Sigmoid colon (tissue), 7 donors: Measurements from ENCODE around the gene ANKH. TPM values are rescaled to one million over a fixed set of nuclear protein-coding genes. Genes with fewer than 3 reads are reported as not detected.
A peak's percentile ranks its signal among the peaks of the same experiment; 100 is the strongest.

Experiments
- DNase-seq: peaks from one replicate; pipeline ENCODE4 v3.0.0-alpha.2; 2019
- H3K27ac ChIP-seq, 4 donors: fragments of 200-600 bp; sonication (generic); one replicate each; pipeline ENCODE4 v1.5.1; 2016 to 2019; ENCODE audit warnings: mild to moderate bottlenecking in 1 of 4
- H3K27me3 ChIP-seq, 3 donors: fragments of 200-600 bp; sonication (generic); one replicate each; pipeline ENCODE4 v1.5.1; 2019; ENCODE audit warnings: mild to moderate bottlenecking in 1 of 3
- H3K36me3 ChIP-seq, 4 donors: fragments of 200-600 bp; sonication (generic); one replicate each; pipeline ENCODE4 v1.5.1; 2016 to 2019
- H3K4me1 ChIP-seq, 4 donors: fragments of 200-600 bp; sonication (generic); one replicate each; pipeline ENCODE4 v1.5.1; 2017 to 2019
- H3K4me3 ChIP-seq, 4 donors: fragments of 200-600 bp; sonication (generic); one replicate each; pipeline ENCODE4 v1.5.1; 2017 to 2019; ENCODE audit warnings: mild to moderate bottlenecking in 2 of 4, moderate library complexity in 1 of 4
- H3K9me3 ChIP-seq, 4 donors: fragments of 200-600 bp in 3 of 4; sonication (generic) in 3 of 4; one replicate each; pipeline versions ENCODE4 v1.5.1 to v1.6.1; 2013 to 2019
- EP300 ChIP-seq, 4 donors: sonication (generic); formaldehyde crosslinking; IDR thresholded peaks; one replicate each; pipeline ENCODE4 v1.6.1; 2017; ENCODE audit warnings: antibody characterized with exemption in 4 of 4
- POLR2A ChIP-seq, 2 donors: fragments of 450-650 bp; IDR thresholded peaks; one replicate each; pipeline ENCODE4 v1.6.1; 2016; ENCODE audit warnings: antibody characterized with exemption in 2 of 2, mild to moderate bottlenecking in 2 of 2, moderate library complexity in 2 of 2
- POLR2AphosphoS5 ChIP-seq, 4 donors: sonication (generic); formaldehyde crosslinking; IDR thresholded peaks; one replicate each; pipeline ENCODE4 v1.6.1; 2017; ENCODE audit warnings: antibody characterized with exemption in 4 of 4
- WGBS, 2 donors: extraction: QIAGEN DNeasy Blood & Tissue Kit; methylation state at CpG; one replicate each; pipeline ENCODE4 v1.1.7; 2013; 5-methylcytosine and 5-hydroxymethylcytosine counted together
- intact Hi-C: fragments of 100-400 bp; cut with DNase I; formaldehyde crosslinking; loops from one replicate; pipeline ENCODE4 v1.15.1; 2023
- polyA plus RNA-seq, 3 donors: library from polyadenylated mRNA; stranded (reverse); fragments of 200-250 nt; gene quantifications; one replicate each; pipeline ENCODE4 v1.2.3, GENCODE V29; 2013
- total RNA-seq, 4 donors: library from RNA; depleted of rRNA; stranded (reverse); fragments of >200 nt; gene quantifications; one replicate each; pipeline ENCODE4 v1.1.0, GENCODE V29; 2016
- TF ChIP-seq, protein P1 (sequence below), 4 experiments: fragments of 450-650 bp in 3 of 4; fragments of 200-600 bp in 1 of 4; IDR thresholded peaks; one replicate each; pipeline ENCODE4 v1.5.1; 2016 to 2019; ENCODE audit warnings: antibody characterized with exemption in 4 of 4, mild to moderate bottlenecking in 3 of 4, moderate library complexity in 2 of 4
- donor health status: healthy with polysubstance abuse.
- donor health status: Bipolar disorder and iron deficiency.
- donor health status: healthy.

The ANKH gene
- total and polyA plus RNA-seq, 7 donors: 16.4 to 49.9 (median 24.7) TPM

GRCh38 chr5:14756478-14756877, 115.1 kb downstream of the ANKH start:
- Histone ChIP-seq H3K36me3 (peaks cover 0 to 6% (median 0%) of the 10 kb centered on the region in 4 donors), H3K9me3 (no peaks in the 10 kb centered on the region), H3K27ac (no peak overlapping the region), H3K4me1 (peaks cover 0 to 8% (median 3%) of the 10 kb centered on the region in 4 donors), H3K4me3 (no peak overlapping the region), H3K27me3 (no peaks in the 10 kb centered on the region)
- intact Hi-C loops: no loop called here
- TF ChIP-seq, protein P1, sequence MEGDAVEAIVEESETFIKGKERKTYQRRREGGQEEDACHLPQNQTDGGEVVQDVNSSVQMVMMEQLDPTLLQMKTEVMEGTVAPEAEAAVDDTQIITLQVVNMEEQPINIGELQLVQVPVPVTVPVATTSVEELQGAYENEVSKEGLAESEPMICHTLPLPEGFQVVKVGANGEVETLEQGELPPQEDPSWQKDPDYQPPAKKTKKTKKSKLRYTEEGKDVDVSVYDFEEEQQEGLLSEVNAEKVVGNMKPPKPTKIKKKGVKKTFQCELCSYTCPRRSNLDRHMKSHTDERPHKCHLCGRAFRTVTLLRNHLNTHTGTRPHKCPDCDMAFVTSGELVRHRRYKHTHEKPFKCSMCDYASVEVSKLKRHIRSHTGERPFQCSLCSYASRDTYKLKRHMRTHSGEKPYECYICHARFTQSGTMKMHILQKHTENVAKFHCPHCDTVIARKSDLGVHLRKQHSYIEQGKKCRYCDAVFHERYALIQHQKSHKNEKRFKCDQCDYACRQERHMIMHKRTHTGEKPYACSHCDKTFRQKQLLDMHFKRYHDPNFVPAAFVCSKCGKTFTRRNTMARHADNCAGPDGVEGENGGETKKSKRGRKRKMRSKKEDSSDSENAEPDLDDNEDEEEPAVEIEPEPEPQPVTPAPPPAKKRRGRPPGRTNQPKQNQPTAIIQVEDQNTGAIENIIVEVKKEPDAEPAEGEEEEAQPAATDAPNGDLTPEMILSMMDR (IDR thresholded peaks at IDR 0.05): no peak
- no peak for TF ChIP-seq EP300 (IDR thresholded peaks at IDR 0.05)
- DNase-seq: no peak
- WGBS, 2 donors: 98% methylated on average over 4 of the region's 4 CpGs

DNA sequence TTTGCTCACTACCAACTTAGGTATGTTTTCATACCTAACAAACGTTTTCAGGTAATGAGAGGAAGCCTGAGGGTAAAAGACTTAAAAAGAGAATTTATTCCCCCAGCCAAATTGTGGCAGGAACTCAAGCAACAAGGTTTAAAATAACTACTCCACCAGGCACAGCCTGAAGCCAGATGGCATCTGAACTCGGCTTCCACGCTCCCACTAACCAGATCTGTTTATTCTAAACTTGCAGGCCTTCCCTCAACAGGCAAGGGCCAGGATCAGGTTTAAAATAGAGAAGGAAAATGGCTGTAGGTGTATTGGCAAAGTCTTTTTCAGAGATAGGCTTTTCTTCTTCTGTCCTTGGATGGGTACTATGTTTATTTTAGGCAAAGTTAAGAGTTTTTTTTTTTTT, 117.6 kb downstream of the ANKH start:
- TF ChIP-seq EP300 (IDR thresholded peaks at IDR 0.05) (no peak), POLR2A (IDR thresholded peaks at IDR 0.05) (no peak), POLR2AphosphoS5 (IDR thresholded peaks at IDR 0.05) (no peak)
- TF ChIP-seq, protein P1 (IDR thresholded peaks at IDR 0.05): no peak
- Histone ChIP-seq H3K36me3 (peaks cover 0 to 20% (median 0%) of the 10 kb centered on the region in 4 donors), H3K9me3 (no peaks in the 10 kb centered on the region), H3K4me3 (no peak overlapping the region), H3K4me1 (peaks cover 0 to 8% (median 3%) of the 10 kb centered on the region in 4 donors), H3K27me3 (no peaks in the 10 kb centered on the region), H3K27ac (peak overlapping the region in 1 of 4 donors; percentile 15)
- intact Hi-C loops: no loop called here
- 79% methylated on average over 3 of the region's 3 CpGs for WGBS, 2 donors
- no peak for DNase-seq

DNA sequence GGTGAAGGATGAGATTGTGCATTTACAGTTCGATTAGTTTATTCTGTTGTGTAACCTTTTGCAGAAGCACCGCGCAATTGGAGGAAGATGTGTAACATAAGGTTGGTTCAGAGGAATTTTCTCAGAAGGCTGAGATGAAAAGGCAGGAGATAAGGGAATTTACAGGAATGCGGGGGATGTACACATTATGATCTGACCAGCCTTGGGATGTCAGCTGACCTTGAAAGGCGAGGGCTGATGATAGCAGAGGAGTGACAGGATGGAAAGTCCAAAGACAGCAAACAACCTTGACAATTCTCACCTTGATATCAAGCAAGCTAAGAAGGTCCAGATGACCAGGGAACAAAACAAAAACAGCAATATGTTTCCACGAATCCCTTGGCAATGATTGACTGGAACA, 118.3 kb downstream of the ANKH start:
- 92% methylated on average over 6 of the region's 6 CpGs for whole genome bisulfite sequencing, 2 donors
- intact Hi-C loops: no loop called here

GRCh38 chr5:14752497-14753071, 119.0 kb downstream of the ANKH start:
- H3K4me3 ChIP-seq: no peak overlapping the region
- TF ChIP-seq POLR2A (IDR thresholded peaks at IDR 0.05) (no peak), POLR2AphosphoS5 (IDR thresholded peaks at IDR 0.05) (no peak), EP300 (IDR thresholded peaks at IDR 0.05) (no peak)
- TF ChIP-seq, protein P1 (IDR thresholded peaks at IDR 0.05): no peak
- WGBS, 2 donors: 83 to 93% methylated on average over 6 of the region's 6 CpGs
- no peaks in the 10 kb centered on the region for H3K27me3 ChIP-seq
- no peaks in the 10 kb centered on the region for H3K9me3 ChIP-seq
- DNase-seq: no peak
- H3K27ac ChIP-seq: no peak overlapping the region
- peaks cover 0 to 8% (median 3%) of the 10 kb centered on the region in 4 donors for H3K4me1 ChIP-seq
- intact Hi-C loops: no loop called here
- H3K36me3 ChIP-seq: peaks cover 0 to 29% (median 0%) of the 10 kb centered on the region in 4 donors

More for the DNA sequence above, 118.3 kb downstream of the ANKH start:
- TF ChIP-seq, protein P1 (IDR thresholded peaks at IDR 0.05): no peak
- TF ChIP-seq EP300 (IDR thresholded peaks at IDR 0.05): no peak
- no peak for TF ChIP-seq POLR2A (IDR thresholded peaks at IDR 0.05)
- Histone ChIP-seq H3K4me1 (peaks cover 0 to 8% (median 3%) of the 10 kb centered on the region in 4 donors), H3K4me3 (no peak overlapping the region), H3K36me3 (peaks cover 0 to 27% (median 0%) of the 10 kb centered on the region in 4 donors), H3K9me3 (no peaks in the 10 kb centered on the region), H3K27me3 (no peaks in the 10 kb centered on the region), H3K27ac (no peak overlapping the region)
- no peak for DNase-seq

DNA sequence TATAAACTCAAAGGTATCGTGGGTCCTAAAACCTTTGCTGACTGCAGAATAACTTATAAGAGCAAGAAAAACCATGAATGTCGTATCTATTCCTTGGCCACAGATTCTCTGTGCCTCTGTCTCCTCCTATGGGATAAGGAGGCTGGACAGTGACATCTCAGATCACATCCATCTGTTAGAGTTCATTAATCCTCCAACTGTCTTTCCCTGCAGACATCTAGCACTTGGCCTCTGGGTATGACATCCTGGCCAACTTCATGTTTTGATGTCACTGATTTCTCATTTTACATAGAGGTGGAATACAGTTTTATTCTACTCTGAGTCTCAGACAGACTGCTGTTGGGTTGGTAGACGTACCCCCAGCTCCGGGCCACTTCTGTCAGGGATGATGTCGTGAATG, 120.9 kb downstream of the ANKH start:
- Histone ChIP-seq H3K9me3 (no peaks in the 10 kb centered on the region), H3K4me3 (no peak overlapping the region), H3K36me3 (peaks cover 0 to 36% (median 0%) of the 10 kb centered on the region in 4 donors), H3K27ac (no peak overlapping the region), H3K27me3 (no peaks in the 10 kb centered on the region), H3K4me1 (peaks cover 0 to 8% (median 3%) of the 10 kb centered on the region in 4 donors)
- DNase-seq: no peak
- TF ChIP-seq POLR2A (IDR thresholded peaks at IDR 0.05): no peak
- TF ChIP-seq EP300 (IDR thresholded peaks at IDR 0.05): no peak
- TF ChIP-seq, protein P1 (IDR thresholded peaks at IDR 0.05): no peak
- TF ChIP-seq POLR2AphosphoS5 (IDR thresholded peaks at IDR 0.05): no peak
- WGBS, 2 donors: 89 to 97% methylated on average over 5 of the region's 5 CpGs
- intact Hi-C loops: no loop called here
